H1 (cell line): Measurements from ENCODE around the gene FOXD2. TPM values are rescaled to one million over a fixed set of nuclear protein-coding genes. Genes with fewer than 3 reads are reported as not detected.

Source experiments
- SIN3A ChIP-seq, 2 experiments: IDR thresholded peaks in 1 of 2; conservative IDR thresholded peaks in 1 of 2; 2 replicates each; pipeline ENCODE4 v1.6.1; 2011 to 2012; ENCODE audit warnings: low read length in 2 of 2, improper control_type of control experiment in 1 of 2, low read depth in 1 of 2, mild to moderate bottlenecking in 1 of 2
- polyA plus RNA-seq, 7 experiments: library from polyadenylated mRNA; depleted of rRNA in 3 of 7; stranded (reverse) in 5 of 7; unstranded in 2 of 7; fragments of >200 nt in 5 of 7; fragments of 200-250 nt in 2 of 7; gene quantifications; 1 replicate in 5 of 7; 2 replicates in 1 of 7; 4 replicates in 1 of 7; pipeline versions ENCODE4 v1.2.1 to v1.2.3, GENCODE V29; 2011 to 2013; ENCODE audit warnings: missing spikeins in 2 of 7, mixed read lengths in 2 of 7
- total RNA-seq: library from RNA; stranded (reverse); fragmentation: NEBNext Ultra II Directional; extraction: Animal tissue kit (Norgen Biotek cat#: 25700); gene quantifications from 2 replicates; pipeline ENCODE4 v1.2.1, GENCODE V29; 2021
- TF ChIP-seq, protein P1 (sequence below): fragments of 300-600 bp; sonication (generic); IDR thresholded peaks from 2 replicates; pipeline ENCODE4 v1.7.1; 2012; ENCODE audit warnings: low read length, moderate library complexity, mild to moderate bottlenecking, inconsistent platforms; ENCODE audit not compliant: insufficient replicate concordance

The FOXD2 gene
- total and polyA plus RNA-seq, 2 of the 8 experiments (the other 6 are each of a cell fraction or from before 2014, with no cell fraction given) = not detected

DNA sequence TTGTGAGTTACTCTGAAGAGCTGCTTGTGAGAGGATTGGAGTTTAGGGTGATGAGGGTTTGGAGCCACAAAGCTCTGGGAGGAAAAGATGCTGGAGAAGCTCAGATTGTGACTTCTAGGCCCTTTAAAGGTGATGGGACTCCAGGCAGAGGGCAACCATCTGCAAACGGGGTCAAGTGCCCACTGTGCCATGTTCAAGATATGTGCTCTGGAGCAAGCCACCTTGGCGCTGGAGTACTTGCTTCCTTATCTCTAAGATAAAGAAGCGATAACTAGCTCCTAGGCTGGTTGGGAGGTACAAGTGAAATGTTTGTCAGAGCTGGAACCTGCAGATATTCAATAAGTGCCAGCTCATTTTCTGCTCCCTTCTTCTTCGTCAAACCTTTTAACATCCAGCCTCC is 36.1 kb upstream of the FOXD2 start (continued):
- TF ChIP-seq, protein P1, sequence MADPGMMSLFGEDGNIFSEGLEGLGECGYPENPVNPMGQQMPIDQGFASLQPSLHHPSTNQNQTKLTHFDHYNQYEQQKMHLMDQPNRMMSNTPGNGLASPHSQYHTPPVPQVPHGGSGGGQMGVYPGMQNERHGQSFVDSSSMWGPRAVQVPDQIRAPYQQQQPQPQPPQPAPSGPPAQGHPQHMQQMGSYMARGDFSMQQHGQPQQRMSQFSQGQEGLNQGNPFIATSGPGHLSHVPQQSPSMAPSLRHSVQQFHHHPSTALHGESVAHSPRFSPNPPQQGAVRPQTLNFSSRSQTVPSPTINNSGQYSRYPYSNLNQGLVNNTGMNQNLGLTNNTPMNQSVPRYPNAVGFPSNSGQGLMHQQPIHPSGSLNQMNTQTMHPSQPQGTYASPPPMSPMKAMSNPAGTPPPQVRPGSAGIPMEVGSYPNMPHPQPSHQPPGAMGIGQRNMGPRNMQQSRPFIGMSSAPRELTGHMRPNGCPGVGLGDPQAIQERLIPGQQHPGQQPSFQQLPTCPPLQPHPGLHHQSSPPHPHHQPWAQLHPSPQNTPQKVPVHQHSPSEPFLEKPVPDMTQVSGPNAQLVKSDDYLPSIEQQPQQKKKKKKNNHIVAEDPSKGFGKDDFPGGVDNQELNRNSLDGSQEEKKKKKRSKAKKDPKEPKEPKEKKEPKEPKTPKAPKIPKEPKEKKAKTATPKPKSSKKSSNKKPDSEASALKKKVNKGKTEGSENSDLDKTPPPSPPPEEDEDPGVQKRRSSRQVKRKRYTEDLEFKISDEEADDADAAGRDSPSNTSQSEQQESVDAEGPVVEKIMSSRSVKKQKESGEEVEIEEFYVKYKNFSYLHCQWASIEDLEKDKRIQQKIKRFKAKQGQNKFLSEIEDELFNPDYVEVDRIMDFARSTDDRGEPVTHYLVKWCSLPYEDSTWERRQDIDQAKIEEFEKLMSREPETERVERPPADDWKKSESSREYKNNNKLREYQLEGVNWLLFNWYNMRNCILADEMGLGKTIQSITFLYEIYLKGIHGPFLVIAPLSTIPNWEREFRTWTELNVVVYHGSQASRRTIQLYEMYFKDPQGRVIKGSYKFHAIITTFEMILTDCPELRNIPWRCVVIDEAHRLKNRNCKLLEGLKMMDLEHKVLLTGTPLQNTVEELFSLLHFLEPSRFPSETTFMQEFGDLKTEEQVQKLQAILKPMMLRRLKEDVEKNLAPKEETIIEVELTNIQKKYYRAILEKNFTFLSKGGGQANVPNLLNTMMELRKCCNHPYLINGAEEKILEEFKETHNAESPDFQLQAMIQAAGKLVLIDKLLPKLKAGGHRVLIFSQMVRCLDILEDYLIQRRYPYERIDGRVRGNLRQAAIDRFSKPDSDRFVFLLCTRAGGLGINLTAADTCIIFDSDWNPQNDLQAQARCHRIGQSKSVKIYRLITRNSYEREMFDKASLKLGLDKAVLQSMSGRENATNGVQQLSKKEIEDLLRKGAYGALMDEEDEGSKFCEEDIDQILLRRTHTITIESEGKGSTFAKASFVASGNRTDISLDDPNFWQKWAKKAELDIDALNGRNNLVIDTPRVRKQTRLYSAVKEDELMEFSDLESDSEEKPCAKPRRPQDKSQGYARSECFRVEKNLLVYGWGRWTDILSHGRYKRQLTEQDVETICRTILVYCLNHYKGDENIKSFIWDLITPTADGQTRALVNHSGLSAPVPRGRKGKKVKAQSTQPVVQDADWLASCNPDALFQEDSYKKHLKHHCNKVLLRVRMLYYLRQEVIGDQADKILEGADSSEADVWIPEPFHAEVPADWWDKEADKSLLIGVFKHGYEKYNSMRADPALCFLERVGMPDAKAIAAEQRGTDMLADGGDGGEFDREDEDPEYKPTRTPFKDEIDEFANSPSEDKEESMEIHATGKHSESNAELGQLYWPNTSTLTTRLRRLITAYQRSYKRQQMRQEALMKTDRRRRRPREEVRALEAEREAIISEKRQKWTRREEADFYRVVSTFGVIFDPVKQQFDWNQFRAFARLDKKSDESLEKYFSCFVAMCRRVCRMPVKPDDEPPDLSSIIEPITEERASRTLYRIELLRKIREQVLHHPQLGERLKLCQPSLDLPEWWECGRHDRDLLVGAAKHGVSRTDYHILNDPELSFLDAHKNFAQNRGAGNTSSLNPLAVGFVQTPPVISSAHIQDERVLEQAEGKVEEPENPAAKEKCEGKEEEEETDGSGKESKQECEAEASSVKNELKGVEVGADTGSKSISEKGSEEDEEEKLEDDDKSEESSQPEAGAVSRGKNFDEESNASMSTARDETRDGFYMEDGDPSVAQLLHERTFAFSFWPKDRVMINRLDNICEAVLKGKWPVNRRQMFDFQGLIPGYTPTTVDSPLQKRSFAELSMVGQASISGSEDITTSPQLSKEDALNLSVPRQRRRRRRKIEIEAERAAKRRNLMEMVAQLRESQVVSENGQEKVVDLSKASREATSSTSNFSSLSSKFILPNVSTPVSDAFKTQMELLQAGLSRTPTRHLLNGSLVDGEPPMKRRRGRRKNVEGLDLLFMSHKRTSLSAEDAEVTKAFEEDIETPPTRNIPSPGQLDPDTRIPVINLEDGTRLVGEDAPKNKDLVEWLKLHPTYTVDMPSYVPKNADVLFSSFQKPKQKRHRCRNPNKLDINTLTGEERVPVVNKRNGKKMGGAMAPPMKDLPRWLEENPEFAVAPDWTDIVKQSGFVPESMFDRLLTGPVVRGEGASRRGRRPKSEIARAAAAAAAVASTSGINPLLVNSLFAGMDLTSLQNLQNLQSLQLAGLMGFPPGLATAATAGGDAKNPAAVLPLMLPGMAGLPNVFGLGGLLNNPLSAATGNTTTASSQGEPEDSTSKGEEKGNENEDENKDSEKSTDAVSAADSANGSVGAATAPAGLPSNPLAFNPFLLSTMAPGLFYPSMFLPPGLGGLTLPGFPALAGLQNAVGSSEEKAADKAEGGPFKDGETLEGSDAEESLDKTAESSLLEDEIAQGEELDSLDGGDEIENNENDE = no peak
- TF ChIP-seq SIN3A (conservative IDR thresholded peaks at IDR 0.05 in 1 of 2, IDR thresholded peaks at IDR 0.05 in 1 of 2; ENCODE audit: low read depth in 1 of 2, low read length in 2 of 2) = no peak
